PC-3 (cell line): ENCODE results near the gene PPP1R16B.

Source experiments
- EZH2 ChIP-seq: fragments of 300-600 bp; sonication (generic); IDR thresholded peaks from one replicate; pipeline ENCODE4 v1.6.1; 2017; ENCODE audit warnings: antibody characterized with exemption, mild to moderate bottlenecking, low read length; ENCODE audit not compliant: unreplicated experiment
- TF ChIP-seq, protein P1 (sequence below): fragments of 300-600 bp; sonication (generic); conservative IDR thresholded peaks from 2 replicates; pipeline ENCODE4 v1.5.1; 2017; ENCODE audit warnings: antibody characterized with exemption, low read depth, mild to moderate bottlenecking, low read length

- TF ChIP-seq, protein P1, sequence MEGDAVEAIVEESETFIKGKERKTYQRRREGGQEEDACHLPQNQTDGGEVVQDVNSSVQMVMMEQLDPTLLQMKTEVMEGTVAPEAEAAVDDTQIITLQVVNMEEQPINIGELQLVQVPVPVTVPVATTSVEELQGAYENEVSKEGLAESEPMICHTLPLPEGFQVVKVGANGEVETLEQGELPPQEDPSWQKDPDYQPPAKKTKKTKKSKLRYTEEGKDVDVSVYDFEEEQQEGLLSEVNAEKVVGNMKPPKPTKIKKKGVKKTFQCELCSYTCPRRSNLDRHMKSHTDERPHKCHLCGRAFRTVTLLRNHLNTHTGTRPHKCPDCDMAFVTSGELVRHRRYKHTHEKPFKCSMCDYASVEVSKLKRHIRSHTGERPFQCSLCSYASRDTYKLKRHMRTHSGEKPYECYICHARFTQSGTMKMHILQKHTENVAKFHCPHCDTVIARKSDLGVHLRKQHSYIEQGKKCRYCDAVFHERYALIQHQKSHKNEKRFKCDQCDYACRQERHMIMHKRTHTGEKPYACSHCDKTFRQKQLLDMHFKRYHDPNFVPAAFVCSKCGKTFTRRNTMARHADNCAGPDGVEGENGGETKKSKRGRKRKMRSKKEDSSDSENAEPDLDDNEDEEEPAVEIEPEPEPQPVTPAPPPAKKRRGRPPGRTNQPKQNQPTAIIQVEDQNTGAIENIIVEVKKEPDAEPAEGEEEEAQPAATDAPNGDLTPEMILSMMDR: no peak
- TF ChIP-seq EZH2: no peak
These were observed 91.8 kb downstream of the PPP1R16B start for GRCh38 chr20:38897267-38897666.
